Activated CD8-positive, alpha-beta T cell treated with anti-CD3 and anti-CD28 coated beads for 36 hours (primary cell): ENCODE measurements around the gene SPAG8. TPM values are rescaled to one million over a fixed set of nuclear protein-coding genes. Genes with fewer than 3 reads are reported as not detected.

Source experiments
- ATAC-seq: fragments of 200-7000 bp; cut with Tn5 transposase; one replicate; pipeline ENCODE4 v1.10.0; 2021; ENCODE audit warnings: mild to moderate bottlenecking, moderate library complexity
- CTCF ChIA-PET: fragments of 350-600 bp; sonication (Branson Sonifier 250); formaldehyde crosslinking; loops from one replicate; lab custom pipeline; 2021; ENCODE audit warnings: antibody characterized with exemption; lab: Charles Lee
- POLR2A ChIA-PET: fragments of 350-600 bp; sonication (Branson Sonifier 250); formaldehyde crosslinking; loops from one replicate; lab custom pipeline; 2021; ENCODE audit warnings: antibody characterized with exemption; lab: Charles Lee
- DNase-seq: peaks from one replicate; pipeline ENCODE4 v3.0.0-alpha.2; 2020
- H3K27ac Mint-ChIP-seq: one replicate; pipeline ENCODE4 v1.8.0; 2021; ENCODE audit warnings: mild to moderate bottlenecking, mixed read lengths
- H3K27me3 Mint-ChIP-seq: one replicate; pipeline ENCODE4 v1.8.0; 2021; ENCODE audit warnings: mixed read lengths
- H3K36me3 Mint-ChIP-seq: one replicate; pipeline ENCODE4 v1.8.0; 2021; ENCODE audit warnings: low read depth, mixed read lengths
- H3K4me1 Mint-ChIP-seq: one replicate; pipeline ENCODE4 v1.8.0; 2021; ENCODE audit warnings: low read depth, mixed read lengths
- H3K4me3 Mint-ChIP-seq: one replicate; pipeline ENCODE4 v1.8.0; 2021; ENCODE audit warnings: mild to moderate bottlenecking, moderate library complexity, mixed read lengths
- H3K9me3 Mint-ChIP-seq: one replicate; pipeline ENCODE4 v1.8.0; 2021; ENCODE audit warnings: mixed read lengths
- intact Hi-C: fragments of 100-400 bp; cut with micrococcal nuclease; formaldehyde crosslinking; loops from one replicate; pipeline ENCODE4 v1.10.0; 2022
- total RNA-seq, 2 experiments: library from RNA; stranded (reverse); gene quantifications; one replicate each; pipeline ENCODE4 v1.2.3, GENCODE V29; 2021
- TF ChIP-seq, protein P1 (sequence below): fragments of 200-600 bp; IDR thresholded peaks from one replicate; pipeline ENCODE4 v1.8.0; 2022; ENCODE audit warnings: antibody characterized with exemption, mild to moderate bottlenecking

The SPAG8 gene
- total RNA-seq, 2 experiments from 2014 or later: 0.63 to 1.1 TPM

GRCh38 chr9:35822926-35823325, 10.9 kb upstream of the SPAG8 start:
- H3K27me3 Mint-ChIP-seq: no peaks in the 10 kb centered on the region

DNA sequence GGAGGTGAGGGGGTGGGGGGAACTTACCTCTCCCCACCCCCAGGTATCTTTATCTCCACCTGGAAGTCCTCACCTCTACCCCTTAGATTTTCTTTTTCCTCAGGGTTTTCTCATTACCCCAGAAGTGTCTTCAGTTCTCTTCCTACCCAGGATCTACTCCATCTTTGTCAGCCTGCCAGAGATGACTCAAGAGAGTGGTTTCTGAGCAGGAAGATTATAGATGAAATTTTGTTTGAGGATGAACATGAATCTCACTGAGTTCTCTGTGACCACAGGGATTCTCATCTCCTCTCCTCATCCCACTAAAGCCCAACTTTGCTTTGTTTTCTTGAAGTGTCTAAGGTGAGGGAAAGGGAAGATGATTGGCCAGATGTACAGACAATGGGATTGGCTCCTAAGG, 8.0 kb upstream of the SPAG8 start:
- Mint-ChIP-seq H3K36me3 (no peaks in the 10 kb centered on the region), H3K27ac (no peak overlapping the region), H3K4me1 (peaks cover 4% of the 10 kb centered on the region), H3K4me3 (no peak overlapping the region), H3K27me3 (no peaks in the 10 kb centered on the region), H3K9me3 (no peaks in the 10 kb centered on the region)
- TF ChIP-seq, protein P1, sequence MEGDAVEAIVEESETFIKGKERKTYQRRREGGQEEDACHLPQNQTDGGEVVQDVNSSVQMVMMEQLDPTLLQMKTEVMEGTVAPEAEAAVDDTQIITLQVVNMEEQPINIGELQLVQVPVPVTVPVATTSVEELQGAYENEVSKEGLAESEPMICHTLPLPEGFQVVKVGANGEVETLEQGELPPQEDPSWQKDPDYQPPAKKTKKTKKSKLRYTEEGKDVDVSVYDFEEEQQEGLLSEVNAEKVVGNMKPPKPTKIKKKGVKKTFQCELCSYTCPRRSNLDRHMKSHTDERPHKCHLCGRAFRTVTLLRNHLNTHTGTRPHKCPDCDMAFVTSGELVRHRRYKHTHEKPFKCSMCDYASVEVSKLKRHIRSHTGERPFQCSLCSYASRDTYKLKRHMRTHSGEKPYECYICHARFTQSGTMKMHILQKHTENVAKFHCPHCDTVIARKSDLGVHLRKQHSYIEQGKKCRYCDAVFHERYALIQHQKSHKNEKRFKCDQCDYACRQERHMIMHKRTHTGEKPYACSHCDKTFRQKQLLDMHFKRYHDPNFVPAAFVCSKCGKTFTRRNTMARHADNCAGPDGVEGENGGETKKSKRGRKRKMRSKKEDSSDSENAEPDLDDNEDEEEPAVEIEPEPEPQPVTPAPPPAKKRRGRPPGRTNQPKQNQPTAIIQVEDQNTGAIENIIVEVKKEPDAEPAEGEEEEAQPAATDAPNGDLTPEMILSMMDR: no peak
- ChIA-PET CTCF (interaction anchor here (0.9 to 1.3 kb wide), 3 partner anchors 8 to 64 kb away, joined by 3 to 6 read pairs (median 3); partner anchors contain the start of gene SPAG8), POLR2A (no interaction called here)
- DNase-seq: no peak
- no peak for ATAC-seq
- intact Hi-C loops: no loop called here

More at GRCh38 chr9:35822926-35823325, 10.9 kb upstream of the SPAG8 start:
- TF ChIP-seq, protein P1: no peak
- ChIA-PET CTCF (interaction anchor here (2.3 kb wide), 1 partner anchor 59 kb away, joined by 15 read pairs; no protein-coding TSS in a partner anchor), POLR2A (interaction anchor here (0.7 to 1.3 kb wide), 3 partner anchors 9 to 11 kb away, joined by 3 read pairs; partner anchors contain the start of gene SPAG8)
- Mint-ChIP-seq H3K4me1 (peaks cover 4% of the 10 kb centered on the region), H3K27ac (no peak overlapping the region), H3K4me3 (no peak overlapping the region), H3K9me3 (no peaks in the 10 kb centered on the region), H3K36me3 (no peaks in the 10 kb centered on the region)
- intact Hi-C loops: no loop called here
- ATAC-seq (no peak), DNase-seq (no peak)

DNA sequence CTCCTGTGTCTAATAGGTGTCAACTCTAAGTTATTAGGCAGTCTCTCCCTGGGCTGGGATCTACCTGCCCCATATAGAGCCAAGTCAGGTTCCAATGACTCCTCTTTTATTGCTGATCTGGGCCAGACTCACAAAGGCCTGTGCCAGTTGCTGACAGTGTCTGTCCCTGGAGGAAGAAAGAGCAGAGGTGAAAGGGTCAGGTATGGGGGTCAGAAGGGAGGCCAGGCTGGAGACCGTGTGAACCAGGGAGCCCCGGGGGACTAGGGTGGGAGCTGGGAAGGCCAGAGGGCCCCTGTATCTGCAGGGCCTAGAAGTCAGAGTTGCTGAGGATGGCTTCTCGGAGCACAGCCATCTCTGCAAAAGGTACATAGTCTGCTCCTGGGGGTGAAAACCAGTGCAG, 6.3 kb upstream of the SPAG8 start:
- Mint-ChIP-seq H3K4me3 (no peak overlapping the region), H3K27ac (no peak overlapping the region), H3K4me1 (peaks cover 11% of the 10 kb centered on the region), H3K36me3 (peaks cover 3% of the 10 kb centered on the region), H3K27me3 (no peaks in the 10 kb centered on the region), H3K9me3 (no peaks in the 10 kb centered on the region)
- DNase-seq: no peak
- ATAC-seq: no peak
- ChIA-PET POLR2A (no interaction called here), CTCF (interaction anchor here (1.2 kb wide), 1 partner anchor 8 kb away, joined by 3 read pairs; no protein-coding TSS in a partner anchor)
- intact Hi-C loops: loop anchor here (5.0 to 10.0 kb wide), 2 partner anchors 86 to 164 kb away; partner anchors contain the start of genes CCDC107, CREB3, RMRP and SIT1
- TF ChIP-seq, protein P1: no peak

DNA sequence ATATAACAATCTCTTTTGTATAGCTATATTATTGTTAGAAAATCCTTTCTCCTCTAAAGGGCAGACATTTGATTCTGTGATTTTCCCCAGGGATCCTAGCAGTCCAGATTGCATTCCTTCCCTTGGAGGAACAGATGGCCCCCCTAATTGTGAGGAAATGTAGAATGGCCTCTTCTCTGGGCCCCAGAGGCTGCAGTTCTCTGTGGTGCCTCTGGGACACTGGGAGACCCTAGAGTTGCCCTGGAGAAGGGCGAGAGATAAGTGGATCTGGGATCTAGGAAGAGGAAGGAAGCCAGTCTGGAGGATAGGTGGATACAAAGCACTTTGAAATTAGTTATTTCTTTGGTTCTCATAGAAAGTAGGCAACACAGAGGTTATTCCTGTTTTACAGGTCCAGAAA, 4.6 kb upstream of the SPAG8 start:
- intact Hi-C loops: loop anchor here (5.0 to 10.0 kb wide), 2 partner anchors 84 to 162 kb away; partner anchors contain the start of genes CCDC107, CREB3, RMRP and SIT1
- ChIA-PET POLR2A (no interaction called here), CTCF (interaction anchor here (1.0 kb wide), 1 partner anchor 10 kb away, joined by 4 read pairs; no protein-coding TSS in a partner anchor)
- H3K4me3 Mint-ChIP-seq: peak overlapping the region; percentile 92
- no peak overlapping the region for H3K27ac Mint-ChIP-seq
- TF ChIP-seq, protein P1: peak; percentile 17
- peaks cover 25% of the 10 kb centered on the region for H3K4me1 Mint-ChIP-seq
- no peaks in the 10 kb centered on the region for H3K9me3 Mint-ChIP-seq
- no peak for ATAC-seq
- H3K27me3 Mint-ChIP-seq: no peaks in the 10 kb centered on the region
- DNase-seq: no peak
- peaks cover 6% of the 10 kb centered on the region for H3K36me3 Mint-ChIP-seq
